DMS114 treated with DMSO at 0.1 percent for 48 hours (cell line): ENCODE data around the gene IFI44.
A peak's percentile ranks its signal among the peaks of the same experiment; 100 is the strongest.

Source experiments
- DNase-seq: peaks from one replicate; lab custom pipeline; 2025; ENCODE audit not compliant: unreplicated experiment; lab: John Stamatoyannopoulos, UW

IFI44 gene, protein sequence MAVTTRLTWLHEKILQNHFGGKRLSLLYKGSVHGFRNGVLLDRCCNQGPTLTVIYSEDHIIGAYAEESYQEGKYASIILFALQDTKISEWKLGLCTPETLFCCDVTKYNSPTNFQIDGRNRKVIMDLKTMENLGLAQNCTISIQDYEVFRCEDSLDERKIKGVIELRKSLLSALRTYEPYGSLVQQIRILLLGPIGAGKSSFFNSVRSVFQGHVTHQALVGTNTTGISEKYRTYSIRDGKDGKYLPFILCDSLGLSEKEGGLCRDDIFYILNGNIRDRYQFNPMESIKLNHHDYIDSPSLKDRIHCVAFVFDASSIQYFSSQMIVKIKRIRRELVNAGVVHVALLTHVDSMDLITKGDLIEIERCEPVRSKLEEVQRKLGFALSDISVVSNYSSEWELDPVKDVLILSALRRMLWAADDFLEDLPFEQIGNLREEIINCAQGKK

DNA sequence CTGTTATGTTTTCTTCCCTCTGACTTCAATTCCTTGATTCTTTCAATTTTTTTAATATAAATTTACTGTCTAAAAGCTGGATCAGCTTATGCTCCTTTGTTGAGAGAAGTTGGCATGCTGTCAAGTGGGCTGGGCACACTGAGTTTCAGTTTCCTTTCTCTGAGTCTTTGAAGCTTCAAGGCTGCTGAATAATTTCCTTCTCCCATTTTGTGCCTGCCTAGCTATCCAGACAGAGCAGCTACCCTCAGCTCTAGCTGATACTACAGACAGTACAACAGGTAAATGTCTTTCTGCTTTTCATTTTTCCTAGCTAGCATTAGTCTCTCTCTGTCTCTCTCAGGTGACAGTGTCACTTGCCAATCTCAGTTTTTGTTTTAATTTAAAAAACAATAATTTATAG is at the start of gene IFI44:
Gene IFI44 (plus strand): TSS at position 204 of the 400 bp plus-strand sequence. CDS start 365 bp downstream, outside the sequence.
- no peak for DNase-seq

DNA sequence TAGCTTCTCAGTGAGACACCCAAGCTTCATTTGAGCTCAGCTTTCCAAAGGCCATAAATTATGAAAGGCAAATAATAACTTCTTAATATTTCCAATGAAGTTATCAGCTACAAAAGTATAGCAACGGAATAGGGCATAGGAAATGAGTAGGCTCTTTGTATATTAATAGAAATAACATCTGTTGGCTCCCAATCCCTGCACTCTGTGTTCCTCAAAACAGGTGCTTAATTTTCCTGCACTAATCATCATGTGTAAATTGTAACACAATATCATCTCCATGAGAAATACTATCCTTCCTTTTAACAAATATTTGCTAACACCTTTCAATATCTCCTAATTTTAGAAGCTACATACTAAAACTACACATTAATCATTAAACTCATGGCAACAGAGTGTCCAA is 48.6 kb upstream of the IFI44 start:
- DNase-seq: no peak

DNA sequence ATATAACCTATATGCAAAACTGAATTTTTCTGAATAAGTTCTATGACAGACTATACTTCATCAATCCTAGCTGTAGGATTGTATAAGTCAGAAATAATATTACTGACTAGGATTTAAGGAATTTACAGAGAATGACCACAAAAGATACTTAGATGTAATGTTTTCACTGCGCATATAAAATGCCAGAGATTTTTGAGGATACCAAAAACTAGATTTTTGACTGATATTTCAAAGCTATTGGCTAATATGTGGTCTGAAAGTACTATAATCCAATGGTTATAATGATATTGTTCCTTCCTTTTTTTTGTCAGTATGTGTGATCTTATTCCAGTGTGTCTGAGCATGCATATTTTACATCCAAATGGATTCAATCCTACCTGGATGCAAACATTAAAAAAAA is 46.4 kb upstream of the IFI44 start:
- no peak for DNase-seq

DNA sequence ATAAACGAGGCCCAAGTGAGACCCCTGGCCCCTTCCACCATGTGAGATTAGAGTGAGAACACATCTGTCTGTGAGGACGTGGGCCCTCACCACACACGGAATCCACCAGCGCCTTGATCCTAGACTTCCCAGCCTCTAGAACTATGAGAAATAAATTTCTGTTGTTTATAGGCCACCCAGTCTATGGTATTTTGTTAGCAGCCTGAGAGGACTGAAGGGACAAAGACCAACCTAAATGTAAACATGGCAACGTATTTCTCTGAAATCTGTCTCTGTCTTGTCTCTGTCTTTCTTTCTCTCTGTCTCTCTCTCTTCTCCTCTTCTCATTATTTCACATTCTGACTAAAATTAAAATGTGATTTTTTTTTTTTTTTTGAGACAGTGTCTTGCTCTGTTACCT is 45.0 kb upstream of the IFI44 start:
- no peak for DNase-seq

DNA sequence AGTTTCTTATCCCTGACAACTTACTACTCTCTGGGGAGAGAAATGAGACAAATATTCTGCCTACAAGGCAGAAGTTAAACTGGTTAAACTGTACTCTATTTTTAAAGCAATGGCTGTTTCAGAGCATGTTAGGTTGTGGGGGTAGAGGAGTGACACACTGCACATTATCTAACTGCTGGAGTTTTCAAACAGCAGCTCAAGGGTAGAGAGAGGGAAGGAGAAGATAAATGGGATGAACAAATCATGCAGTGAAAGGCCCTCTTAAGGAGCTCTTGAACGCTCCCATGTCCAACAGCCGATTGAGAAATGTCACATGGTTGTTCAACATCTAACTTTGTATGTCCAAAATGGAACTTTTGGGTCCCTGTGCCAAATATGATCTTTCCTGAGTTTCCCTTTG is 43.4 kb upstream of the IFI44 start:
- no peak for DNase-seq

DNA sequence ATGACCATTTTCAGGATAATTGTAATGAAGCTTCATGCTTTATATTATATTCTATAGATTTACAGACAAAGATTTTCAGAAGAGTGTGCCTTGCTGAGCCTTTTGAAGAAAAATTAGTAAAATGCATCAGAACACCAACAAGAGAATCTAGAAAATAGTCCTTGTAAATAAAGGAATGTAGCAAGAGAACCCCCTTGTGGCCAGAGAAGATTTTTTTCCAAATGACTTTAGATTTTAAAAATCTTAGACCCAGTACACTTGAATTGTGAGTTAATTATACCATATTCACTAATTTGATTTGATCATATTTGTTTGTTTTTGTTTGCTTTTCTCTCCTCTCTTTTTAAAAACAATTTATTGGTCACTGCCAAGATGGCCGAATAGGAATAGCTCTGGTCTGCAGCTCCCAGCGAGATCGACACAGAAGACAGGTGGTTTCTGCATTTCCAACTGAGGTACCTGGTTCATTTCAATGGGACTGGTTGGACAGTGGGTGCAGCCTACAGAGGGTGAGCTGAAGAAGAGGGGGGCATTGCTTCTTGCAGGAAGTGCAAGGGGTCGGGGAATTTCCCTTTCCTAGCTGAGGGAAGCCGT is 42.2 kb upstream of the IFI44 start:
- DNase-seq: peak; percentile 36

DNA sequence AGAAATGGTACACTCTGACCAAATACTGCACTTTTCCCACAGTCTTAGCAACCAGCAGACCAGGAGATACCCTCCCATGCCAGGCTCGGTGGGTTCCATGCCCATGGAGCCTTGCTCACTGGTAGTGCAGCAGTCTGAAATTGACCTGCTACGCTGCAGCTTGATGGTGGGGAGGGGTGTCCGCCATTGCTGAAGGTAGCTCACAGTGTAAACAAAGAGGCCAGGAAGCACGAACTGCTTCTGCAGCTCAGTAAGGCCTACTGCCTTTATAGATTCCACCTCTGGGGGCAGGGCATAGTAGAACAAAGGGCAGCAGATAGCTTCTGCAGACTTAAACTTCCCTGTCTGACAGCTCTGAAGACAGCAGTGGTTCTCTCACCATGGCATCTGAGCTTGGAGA is 41.7 kb upstream of the IFI44 start:
- no peak for DNase-seq

DNA sequence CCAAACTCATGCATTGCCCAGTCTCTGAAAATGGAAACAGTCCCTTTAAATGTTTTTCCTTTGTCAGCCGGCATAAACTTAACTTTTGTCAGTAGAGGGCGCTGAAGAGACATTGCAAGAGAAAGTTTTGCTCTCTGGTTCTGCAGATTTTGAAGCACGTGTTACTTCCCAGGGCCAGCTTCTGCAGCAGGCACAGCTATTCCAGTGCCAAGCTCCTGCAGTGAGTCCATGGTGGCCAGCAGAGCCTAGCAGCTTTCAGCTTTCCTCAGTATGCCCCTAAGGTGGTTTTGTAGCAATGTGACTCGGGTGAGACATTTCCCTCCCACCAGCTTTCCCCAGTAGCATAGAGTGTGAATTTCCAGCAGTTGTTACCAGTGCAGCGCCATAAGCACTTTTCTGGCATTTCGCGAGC is 32.0 kb upstream of the IFI44 start:
- peak; percentile 87 for DNase-seq

DNA sequence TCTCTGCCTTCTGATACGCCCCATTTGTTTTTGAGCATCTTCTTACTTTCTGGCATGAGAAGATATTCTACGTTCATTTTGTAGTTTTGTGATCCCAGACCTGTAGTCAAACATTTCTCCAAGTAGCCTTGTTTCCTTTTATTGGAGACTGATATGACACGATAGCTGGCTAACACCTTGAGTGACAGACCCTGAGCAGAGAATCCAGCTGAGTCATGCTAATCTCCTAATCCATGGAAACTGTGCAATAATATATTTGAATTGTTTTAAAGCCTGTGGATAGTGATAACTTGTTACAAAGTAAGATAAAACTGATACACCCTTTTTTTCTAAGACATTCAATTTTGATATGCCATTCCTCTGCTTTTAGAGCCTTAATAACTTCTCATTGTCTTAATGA is 30.6 kb upstream of the IFI44 start:
- DNase-seq: no peak

DNA sequence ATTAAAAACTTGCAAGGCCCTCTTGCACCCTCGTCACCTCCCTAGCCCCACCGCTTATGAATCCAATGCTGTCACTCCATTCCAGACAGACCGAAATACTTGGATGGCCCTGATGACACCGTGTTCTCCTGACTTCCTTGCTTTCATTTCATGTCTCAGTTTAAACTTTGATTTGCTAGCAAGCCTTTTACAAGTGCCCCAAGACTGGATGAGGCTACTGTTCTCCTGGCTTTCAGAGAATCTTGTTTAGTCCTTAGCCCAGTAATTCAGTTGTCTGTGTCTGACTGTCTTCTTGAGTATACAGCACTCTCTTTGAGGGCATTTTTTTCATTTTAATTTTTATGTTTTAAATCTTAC is 30.2 kb upstream of the IFI44 start:
- no peak for DNase-seq

DNA sequence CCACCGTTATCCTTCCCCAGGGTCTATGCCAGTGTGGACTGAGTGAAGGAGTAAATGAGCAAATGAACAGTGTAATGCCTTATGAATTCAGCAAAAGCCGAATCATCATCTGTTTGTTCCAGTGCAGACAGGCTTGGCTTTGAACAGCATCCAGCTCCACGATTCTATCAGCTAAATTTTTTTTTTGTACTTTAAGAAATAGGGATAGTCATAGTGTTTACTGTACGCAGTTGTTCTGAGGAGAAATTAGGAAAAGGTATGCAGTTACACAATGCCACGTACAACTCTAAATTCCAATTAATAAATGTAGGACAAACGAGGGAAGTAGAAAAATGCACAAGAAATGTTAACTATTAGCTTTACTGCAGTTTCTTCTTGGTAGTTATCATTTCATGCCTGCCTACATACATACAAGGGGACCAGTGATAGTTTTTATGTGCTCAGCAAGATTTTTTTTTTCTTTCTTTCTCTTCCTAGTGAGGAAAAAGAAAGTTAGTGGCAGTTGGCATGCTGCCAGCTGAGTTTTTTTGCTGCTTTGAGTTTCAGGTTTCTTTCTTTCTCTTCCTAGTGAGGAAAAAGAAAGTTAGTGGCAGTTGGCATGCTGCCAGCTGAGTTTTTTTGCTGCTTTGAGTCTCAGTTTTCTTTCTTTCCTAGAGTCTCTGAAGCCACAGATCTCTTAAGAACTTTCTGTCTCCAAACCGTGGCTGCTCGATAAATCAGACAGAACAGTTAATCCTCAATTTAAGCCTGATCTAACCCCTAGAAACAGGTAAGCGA is 29.6 kb upstream of the IFI44 start, which contains the start of gene IFI44L:
Gene IFI44L (plus strand): TSS at position 646 of the 777 bp plus-strand sequence. CDS start 7,468 bp downstream, outside the sequence.
- peak; percentile 10 for DNase-seq

DNA sequence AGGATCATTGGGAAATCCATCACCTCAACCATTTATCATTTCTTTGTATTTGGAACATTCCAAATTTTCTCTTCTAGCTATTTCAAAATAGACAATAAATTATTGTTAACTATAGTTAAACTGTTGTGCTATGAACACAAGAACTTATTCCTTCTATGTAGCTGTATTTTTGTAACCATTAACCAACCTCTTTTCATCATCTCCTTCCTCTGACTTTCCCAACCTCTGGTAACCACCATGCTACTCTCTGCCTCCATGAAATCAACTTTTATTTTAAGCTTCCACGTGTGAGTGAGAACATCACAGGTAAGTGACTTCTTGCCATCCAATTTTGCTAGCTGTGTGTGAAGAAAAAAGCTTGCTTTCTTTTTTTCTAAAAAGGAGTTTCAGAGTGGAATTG is 29.0 kb upstream of the IFI44 start:
- DNase-seq: no peak

DNA sequence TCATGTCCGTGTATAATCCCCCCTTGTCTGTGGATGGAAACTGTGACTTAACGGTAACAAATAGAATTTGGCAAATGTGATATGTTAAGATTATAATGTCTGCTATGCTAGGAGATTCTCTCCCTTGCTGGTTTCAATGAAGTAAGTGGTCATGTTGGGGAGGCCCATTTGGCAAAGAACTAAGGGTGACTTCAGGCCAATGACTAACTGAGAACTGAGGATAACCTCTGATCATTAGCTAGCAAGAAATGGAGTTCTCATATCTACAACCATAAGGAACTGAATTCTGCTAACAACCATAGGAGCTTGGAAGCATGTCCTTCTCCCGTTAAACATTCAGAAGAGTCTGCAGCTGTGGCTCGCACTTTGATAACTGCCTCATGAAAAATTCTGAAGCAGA is 27.1 kb upstream of the IFI44 start:
- DNase-seq: no peak

DNA sequence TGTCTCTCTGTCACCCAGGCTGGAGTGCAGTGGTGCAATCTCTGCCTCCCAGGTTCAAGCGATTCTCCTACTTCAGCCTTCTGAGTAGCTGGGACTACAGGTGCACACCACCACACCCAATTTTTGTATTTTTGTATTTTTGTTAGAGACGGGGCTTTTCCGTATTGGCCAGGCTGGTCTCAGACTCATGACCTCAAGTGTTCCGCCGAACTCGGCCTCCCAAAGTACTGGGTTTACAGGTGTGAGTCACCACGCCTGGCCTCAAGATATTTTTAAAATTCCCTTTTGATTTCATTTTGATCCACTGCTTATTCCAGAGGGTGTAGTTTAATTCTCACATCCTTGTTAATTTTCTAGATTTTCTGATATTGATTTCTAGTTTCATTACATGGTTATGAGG is 25.6 kb upstream of the IFI44 start:
- DNase-seq: no peak

DNA sequence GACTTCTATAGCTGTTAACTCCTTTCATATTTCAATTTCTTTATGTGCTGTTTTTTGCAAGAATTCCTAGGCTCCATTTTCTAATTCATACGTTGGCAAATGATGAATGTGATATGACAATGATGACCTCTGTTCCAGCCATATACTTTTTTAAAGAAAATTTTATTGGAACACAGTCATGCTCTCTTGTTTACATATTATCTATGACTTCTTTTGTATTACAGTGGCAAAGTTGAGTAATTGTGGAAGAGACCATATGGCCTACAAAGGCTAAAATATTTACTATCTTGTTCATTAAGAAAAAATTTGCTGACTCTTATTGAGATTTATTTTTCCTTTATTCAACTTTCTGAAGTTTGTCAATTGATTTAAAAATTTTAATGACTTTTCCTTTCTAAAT is 22.3 kb upstream of the IFI44 start:
- DNase-seq: no peak

DNA sequence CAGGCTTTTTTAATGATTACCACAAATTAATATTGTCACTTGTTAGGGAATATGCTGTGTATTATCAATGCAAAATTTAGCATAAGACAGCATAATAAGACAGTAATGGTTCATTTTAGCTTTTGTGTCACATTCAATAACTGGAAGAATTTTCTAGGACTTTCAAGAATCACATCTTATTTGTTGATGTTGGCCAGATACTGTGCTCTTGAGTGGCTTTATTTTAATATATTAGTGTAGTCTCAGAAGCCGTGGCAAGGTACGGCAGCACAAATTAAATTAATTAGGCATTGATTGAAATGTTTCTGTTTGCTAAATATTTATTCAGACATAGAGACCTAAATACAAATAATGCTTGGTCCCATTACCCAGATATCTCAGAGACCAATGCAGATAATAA is 19.0 kb upstream of the IFI44 start:
- no peak for DNase-seq

DNA sequence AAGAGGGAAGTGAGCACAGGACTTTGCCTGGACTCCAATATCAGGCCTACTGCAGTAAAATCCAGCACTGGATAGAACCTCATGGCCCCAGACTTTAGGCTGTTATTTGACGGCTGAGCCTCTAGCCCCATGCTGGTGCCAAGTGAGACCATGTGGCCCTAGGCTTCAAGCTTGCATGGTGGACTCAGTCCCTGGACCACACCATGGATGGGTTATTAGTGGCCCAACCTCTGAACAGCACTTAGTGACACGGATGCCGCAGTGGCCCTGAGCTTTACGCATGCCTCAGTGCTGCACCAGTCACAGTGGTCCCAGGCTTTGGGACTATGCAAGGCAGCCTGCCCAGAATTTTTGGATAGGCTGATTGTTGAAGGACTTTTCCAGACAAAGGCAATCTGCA is 16.4 kb upstream of the IFI44 start:
- no peak for DNase-seq

DNA sequence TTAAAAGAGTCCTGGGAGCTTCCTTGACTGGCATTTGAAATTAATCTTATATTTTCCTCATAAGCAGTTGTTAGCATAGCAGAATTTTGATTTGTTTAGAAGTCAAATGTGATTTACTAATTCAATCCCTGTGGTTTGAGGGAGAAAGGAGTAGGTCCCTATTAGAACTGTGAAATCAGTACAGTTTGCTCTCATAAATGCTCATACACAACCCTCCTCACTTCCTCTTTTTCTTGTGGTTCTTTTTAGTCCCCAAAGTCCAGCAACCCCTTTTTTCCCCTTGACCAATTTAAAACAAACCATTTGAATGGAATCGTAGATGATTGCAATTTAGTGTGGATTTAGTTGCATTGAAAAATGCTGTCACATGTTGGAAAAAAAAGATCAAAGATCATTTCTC is 9.2 kb upstream of the IFI44 start:
- no peak for DNase-seq

DNA sequence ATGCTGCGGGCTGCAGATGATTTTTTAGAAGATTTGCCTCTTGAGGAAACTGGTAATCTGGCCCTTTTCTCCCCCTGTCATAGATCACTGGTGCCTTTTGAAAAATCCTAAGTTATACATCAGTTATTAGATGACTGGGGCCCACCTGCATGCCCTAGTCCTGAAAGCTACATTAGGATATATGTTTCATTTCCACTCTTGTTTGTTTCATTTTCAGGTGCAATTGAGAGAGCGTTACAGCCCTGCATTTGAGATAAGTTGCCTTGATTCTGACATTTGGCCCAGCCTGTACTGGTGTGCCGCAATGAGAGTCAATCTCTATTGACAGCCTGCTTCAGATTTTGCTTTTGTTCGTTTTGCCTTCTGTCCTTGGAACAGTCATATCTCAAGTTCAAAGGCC is 8.1 kb upstream of the IFI44 start:
- DNase-seq: no peak

DNA sequence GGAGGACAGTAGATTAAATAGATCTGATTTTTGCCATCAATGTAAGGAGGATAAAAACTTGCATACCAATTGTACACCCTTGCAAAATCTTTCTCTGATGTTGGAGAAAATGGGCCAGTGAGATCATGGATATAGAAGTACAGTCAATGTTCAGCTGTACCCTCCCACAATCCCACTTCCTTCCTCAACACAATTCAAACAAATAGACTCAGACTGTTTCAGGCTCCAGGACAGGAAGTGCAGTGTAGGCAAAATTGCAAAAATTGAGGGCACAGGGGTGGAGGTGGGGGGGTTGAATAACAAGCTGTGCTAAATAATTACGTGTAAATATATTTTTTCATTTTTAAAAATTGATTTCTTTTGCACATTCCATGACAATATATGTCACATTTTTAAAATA is 3.9 kb upstream of the IFI44 start:
- DNase-seq: no peak

DNA sequence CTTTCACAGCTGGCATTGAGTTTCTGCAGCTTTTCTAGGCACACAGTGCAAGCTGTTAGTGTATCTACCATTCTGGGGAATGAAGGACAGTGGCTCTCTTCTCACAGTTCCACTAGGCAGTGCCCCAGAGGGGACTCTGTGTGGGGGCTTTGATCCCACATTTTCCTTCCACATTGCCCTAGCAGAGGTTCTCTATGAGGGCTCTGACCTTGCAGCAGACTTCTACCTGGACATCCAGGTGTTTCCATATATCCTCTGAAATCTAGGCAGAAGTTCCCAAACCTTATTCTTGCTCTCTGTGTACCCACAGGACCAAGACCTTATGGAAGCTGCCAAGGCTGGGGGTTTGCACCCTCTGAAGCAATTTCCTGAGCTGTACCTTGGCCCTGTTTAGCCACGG is 2.4 kb upstream of the IFI44 start:
- DNase-seq: no peak

DNA sequence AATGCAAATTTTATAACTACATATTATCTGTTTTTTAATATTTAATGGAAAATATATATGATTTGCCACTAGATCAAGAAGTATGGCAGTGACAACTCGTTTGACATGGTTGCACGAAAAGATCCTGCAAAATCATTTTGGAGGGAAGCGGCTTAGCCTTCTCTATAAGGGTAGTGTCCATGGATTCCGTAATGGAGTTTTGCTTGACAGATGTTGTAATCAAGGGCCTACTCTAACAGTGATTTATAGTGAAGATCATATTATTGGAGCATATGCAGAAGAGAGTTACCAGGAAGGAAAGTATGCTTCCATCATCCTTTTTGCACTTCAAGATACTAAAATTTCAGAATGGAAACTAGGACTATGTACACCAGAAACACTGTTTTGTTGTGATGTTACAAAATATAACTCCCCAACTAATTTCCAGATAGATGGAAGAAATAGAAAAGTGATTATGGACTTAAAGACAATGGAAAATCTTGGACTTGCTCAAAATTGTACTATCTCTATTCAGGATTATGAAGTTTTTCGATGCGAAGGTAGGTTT is 556 bp downstream of the IFI44 start:
- DNase-seq: no peak
